Measurements from ENCODE around the gene MUC12.

The MUC12 gene

GRCh38 chr7:101066141-101066832, 96.9 kb downstream of the MUC12 start:
- no peak for DNase-seq (ENCODE audit: low read depth, low spot score)

GRCh38 chr7:101066833-101067177, 97.4 kb downstream of the MUC12 start:
- no peak for DNase-seq (ENCODE audit: low read depth, low spot score)

- no peak for DNase-seq (ENCODE audit: low read depth, low spot score)
Observed at GRCh38 chr7:101068401-101068800, 99.0 kb downstream of the MUC12 start.
